ENCODE data around the gene ELF5.
A peak's percentile ranks its signal among the peaks of the same experiment; 100 is the strongest.

ELF5 gene

GRCh38 chr11:34448223-34448994 is 65.2 kb downstream of the ELF5 start:
- DNase-seq: no peak

GRCh38 chr11:34447044-34447443 is 66.5 kb downstream of the ELF5 start:
- DNase-seq: no peak

- DNase-seq: no peak
These were observed 67.2 kb downstream of the ELF5 start for GRCh38 chr11:34446386-34446785.

- DNase-seq: no peak
These were observed 67.6 kb downstream of the ELF5 start for GRCh38 chr11:34445956-34446355.

- DNase-seq: no peak
These were observed 69.2 kb downstream of the ELF5 start for GRCh38 chr11:34444428-34444827.

- no peak for DNase-seq
These were observed 70.5 kb downstream of the ELF5 start for GRCh38 chr11:34443136-34443535.

- no peak for DNase-seq
These were observed 71.8 kb downstream of the ELF5 start for GRCh38 chr11:34441814-34442213.

- DNase-seq: peak; percentile 15
These were observed 73.9 kb downstream of the ELF5 start for GRCh38 chr11:34439610-34440198.

- peak; percentile 95 for DNase-seq
These were observed 74.8 kb downstream of the ELF5 start, which contains the start of gene CAT for GRCh38 chr11:34438529-34439507. Gene CAT, plus strand, starts transcription at chr11:34438934. Its CDS starts 80 bp downstream, at chr11:34439014.

- no peak for DNase-seq
These were observed 76.1 kb downstream of the ELF5 start for GRCh38 chr11:34437224-34438125.

- no peak for DNase-seq
These were observed 79.7 kb downstream of the ELF5 start for GRCh38 chr11:34433899-34434298.

- no peak for DNase-seq
These were observed 80.8 kb downstream of the ELF5 start for GRCh38 chr11:34432822-34433221.

- no peak for DNase-seq
These were observed 81.6 kb downstream of the ELF5 start for GRCh38 chr11:34431979-34432378.

All from NCI-H1105 treated with DMSO at 0.1 percent for 48 hours (cell line).